GM18505 (cell line): ENCODE data around the gene MDGA2.
"Not testable (repeated sequence)": the region's sequence is repeated elsewhere in the genome, so short reads cannot be mapped to it uniquely, and the experiment has no call there.

Source experiments
- ATAC-seq: cut with Tn5 transposase; IDR thresholded peaks from one replicate; pipeline ENCODE4 v1.9.1; 2021; ENCODE audit not compliant: unreplicated experiment
- POLR2A ChIP-seq: IDR thresholded peaks from 4 replicates; pipeline ENCODE4 v1.6.1; 2011; ENCODE audit warnings: borderline replicate concordance; ENCODE audit not compliant: insufficient read depth, insufficient read length; ENCODE audit errors: extremely low read depth

Gene MDGA2

DNA sequence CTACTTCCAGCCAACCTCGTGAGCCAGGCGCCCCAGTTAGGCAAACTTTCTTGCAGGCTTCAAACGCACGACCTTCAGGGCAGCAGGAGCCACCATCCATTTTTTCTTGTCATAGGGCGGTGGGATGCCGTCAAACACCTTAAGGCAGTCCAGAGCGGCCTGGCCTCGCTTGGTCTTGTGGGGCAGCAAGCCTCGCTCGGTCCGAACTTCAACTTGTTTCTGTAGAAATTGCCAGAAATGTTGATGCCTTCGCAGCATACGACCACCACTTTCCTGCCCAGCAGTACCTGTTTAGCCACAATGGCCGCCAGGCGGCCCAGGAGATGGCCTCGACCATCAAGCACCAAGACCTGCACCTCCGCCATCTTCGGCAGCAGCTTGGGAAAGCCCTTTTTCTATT lies 474.7 kb downstream of the MDGA2 start:
- no peak for ATAC-seq
- TF ChIP-seq POLR2A: no peak

DNA sequence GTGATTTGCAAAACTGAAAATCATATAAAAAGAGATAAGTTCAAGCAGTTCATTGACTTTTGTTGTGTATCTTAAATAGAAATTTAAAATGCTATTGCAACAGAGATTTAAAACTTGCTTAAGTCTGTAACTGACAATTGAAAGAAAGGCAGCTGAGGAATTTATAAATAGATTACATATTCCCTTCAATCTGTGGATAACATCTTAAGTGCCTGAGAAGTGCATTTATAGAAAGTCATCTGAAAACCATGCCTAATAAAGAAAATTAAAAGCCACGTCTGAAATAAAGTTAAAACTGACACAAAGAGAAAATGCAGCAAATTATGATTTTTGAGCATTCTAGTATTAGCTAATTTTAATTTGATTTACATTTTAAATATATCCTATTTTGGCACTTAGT lies 479.8 kb downstream of the MDGA2 start:
- TF ChIP-seq POLR2A: no peak
- ATAC-seq: no peak

DNA sequence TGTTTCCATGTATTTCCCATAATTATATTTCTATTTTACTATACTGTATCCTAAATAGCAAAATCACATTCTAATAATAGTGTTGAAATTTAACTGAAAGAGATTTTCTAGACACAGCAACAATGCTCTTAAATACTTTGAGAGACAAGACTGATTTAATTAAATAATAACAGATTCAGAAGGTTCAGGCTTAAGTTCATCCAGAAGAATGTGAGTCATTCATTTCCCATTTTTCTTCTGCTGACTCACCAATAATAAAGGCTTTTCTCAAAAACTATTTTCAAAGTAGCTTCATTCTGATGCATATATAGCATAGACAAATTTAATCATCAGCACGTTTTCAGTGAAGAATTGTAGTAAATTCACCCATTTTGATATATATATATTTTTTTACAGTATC lies 481.4 kb downstream of the MDGA2 start:
- no peak for TF ChIP-seq POLR2A
- ATAC-seq: no peak

DNA sequence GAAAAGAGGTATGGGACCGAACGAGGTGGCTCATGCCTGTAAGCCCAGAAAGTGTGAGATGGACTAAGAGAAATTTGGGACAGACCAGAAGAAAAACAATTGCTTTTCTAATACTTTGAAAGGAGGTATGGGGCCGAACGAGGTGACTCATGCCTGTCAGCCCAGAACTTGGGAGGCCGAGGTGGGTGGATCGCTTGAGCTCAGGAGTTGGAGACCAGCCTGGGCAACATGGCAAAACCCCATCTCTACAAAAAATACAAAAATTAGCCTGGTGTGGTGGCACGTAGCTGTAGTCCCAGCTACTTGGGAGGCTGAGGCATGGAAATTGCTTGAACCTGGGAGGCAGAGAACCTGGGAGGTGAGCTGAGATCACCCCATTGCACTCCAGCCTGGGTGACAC lies 483.2 kb downstream of the MDGA2 start:
- not testable (repeated sequence) for ATAC-seq

DNA sequence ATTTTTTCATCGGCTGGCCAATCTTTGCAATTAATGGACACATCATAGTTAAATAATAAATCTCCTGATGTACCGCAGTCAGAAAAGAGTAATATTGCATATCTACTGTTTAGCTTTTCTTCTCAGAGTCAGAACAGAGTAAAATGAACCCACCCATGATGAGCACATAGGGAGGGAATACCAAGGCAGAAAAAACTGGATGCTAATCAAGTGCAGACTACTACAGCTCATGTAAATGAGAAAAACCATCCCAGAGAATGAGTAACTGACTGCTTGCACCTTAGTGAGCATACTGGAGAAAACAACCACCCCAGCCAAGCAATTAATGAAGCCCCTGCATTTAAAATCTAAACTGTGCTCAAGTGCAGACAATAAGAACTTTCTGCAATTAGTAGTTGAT lies 483.7 kb downstream of the MDGA2 start:
- ATAC-seq: no peak
- TF ChIP-seq POLR2A: no peak

DNA sequence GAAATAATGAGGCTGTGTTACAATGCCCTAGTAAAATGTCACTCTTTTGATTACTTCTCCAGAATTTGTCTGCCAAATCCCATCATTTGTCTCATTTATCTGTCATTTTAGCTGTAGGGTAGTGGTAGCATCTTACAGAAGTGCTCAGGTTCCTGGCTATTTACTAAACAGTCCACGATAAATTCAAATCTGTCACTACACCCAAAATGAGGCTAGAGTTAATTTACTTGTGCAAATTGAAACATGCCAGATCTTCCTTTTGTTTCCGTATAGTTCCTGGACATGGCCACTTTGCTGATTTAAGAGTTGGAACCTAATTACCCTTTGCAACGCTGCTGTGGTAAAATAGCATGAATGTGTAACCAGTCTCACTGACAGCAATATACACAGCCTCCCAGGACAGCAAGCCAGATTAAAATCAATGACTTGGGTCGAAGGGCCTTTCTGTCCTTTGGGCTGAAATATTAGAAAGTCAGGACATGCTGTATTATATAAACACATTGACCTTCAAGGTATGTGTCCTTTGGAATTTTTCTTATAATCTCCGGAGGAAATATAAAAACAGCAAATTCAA lies 485.4 kb downstream of the MDGA2 start:
- no peak for ATAC-seq
- no peak for TF ChIP-seq POLR2A

DNA sequence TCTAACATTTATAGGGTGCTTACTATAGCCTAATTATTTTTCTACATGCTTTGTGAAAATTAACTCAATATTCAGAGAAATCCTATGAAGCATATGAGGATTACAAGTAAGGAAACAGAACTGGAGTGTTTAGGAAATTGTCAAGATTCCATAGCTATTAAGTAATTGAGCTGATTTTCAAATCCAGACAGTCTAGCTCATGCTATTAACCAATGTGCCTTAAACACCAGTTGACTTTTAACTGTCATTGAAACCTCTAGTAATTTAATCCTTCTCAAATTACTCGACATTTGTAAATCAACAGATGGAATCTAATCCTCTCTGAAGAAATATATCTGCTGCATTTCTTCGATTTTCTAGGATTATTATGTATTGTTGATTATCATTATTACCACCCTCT lies 488.9 kb downstream of the MDGA2 start:
- ATAC-seq: no peak
- TF ChIP-seq POLR2A: no peak

DNA sequence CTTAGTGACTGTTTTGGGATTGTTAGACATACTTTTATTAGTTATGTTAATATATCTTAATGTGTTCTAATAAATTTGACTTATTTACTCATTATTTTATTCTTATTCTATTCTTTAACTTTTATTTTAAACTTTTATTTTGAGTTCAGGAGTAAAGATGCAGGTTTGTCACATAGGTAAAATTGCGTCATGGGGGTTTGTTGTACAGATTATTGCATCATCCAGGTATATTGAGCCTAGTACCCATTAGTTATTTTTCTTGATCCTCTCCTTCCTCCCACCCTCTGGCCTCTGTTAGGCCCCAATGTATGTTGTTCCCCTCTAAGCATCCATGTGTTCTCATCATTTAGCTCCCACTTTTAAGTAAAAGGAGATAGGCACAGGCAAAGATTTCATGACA lies 495.5 kb downstream of the MDGA2 start:
- ATAC-seq: no peak

DNA sequence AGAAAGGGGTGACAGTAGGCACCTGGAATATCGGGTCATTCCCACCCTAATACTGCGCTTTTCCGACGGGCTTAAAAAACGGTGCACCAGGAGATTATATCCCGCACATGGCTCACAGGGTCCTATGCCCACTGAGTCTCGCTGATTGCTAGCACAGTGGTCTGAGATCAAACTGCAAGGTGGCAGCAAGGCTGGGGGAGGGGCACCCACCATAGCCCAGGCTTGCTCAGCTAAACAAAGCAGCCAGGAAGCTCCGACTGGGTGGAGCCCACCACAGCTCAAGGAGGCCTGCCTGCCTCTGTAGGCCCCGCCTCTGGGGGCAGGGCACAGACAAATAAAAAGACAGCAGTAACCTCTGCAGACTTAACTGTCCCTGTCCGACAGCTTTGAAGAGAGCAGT lies 503.5 kb downstream of the MDGA2 start:
- not testable (repeated sequence) for ATAC-seq

More for the DNA sequence above, 495.5 kb downstream of the MDGA2 start:
- TF ChIP-seq POLR2A: no peak

DNA sequence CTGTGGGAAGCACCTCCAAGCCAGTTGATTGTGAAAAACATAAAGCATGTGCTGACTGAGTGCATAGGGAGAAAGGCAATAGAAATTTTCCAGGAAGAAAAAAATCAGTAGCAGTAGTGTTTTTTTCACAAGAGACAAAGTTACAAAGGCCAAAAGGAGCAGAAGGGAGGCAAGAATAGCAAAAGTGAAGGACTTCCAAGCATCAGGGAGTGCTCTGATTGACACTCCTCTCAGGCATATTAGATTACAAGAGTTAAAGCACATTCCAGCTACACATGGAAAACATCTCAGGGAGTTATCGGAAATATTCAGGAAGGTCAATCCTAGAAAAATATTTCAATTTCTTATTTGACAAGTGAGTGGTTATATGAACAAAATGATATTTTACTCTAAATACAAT lies 508.0 kb downstream of the MDGA2 start:
- TF ChIP-seq POLR2A: no peak
- ATAC-seq: no peak

DNA sequence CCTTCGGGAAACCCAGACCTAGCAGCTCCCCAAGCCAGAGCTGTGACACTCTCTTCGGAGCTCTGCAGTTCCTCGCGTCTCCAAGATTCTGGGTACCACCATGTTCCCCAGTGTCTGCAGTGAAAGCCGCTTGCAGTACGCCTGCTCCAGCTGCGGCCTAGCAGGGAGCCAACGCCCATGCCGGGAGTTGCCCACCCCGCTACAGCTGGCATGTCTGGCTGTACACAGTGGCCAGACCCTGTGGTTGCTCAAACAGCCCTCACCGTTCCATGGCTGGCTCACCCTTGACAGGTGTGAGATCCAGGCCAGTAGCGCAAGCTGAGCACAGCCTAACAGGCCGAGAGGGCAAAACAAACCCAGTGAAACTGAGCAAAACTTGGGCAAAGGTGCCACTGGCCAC lies 520.0 kb downstream of the MDGA2 start:
- TF ChIP-seq POLR2A: no peak
- ATAC-seq: no peak

DNA sequence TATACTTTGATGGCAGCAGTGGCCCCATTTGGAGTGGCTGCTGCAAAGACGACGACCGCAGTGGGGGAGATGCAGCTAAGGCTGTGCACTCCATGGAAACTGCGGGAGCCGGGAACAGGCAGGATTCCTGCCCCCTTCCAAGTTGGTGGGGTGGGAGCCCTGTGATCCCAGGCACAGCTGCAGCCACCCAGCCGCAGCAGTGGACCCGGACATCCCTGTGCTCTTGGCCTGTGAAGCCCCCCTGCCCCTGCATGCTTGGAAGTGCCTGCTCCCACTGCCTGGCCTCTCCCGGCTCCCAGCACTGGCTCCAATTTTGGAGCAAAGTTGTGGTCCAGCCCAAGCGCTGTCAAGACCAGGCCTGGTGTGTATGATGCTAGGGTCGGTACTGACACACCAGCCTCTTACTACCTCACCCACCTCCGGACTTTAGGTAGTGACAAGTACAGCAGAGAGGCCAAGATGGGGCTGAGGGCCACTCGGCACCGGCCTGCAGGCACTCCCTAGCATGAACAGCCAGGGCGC lies 521.1 kb downstream of the MDGA2 start:
- no peak for ATAC-seq
- no peak for TF ChIP-seq POLR2A

DNA sequence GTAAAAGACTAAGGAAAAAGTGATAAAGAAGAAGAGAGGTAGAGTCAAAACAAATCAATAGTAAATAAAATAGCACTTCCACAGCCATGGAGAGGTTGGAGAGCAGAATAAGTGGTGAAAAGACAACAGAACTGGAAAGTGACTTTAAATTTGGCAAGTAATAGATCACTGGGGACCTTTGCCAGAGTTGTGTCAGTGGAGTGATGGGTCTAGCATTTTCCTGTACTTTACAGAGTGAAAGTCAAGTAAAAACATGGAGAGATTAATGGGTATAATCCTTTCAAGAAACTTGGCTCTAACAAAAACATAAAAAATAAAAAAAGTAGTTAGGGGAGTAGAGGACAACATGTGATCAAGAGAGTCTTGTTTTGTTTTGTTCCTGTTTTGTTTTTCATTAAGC lies 521.7 kb downstream of the MDGA2 start:
- no peak for ATAC-seq
- no peak for TF ChIP-seq POLR2A

DNA sequence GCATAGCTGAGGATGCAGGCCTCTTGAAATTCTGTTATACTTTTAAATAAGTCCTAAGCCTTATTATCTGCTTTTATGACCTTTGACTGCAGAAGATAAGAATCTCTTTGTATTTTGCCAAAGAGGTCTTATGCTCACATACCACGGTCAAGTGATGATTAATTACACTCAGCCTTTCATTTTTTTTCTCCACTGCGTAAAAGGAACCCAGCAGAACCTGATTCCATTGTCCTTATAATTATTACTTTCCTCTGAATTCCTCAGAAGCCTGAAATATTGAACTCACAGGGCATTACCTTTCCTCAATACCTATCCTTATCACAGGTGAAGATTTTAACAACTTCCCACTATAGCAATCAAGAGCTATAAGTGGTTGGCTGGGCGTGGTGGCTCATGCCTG lies 525.1 kb downstream of the MDGA2 start:
- TF ChIP-seq POLR2A: no peak
- no peak for ATAC-seq

DNA sequence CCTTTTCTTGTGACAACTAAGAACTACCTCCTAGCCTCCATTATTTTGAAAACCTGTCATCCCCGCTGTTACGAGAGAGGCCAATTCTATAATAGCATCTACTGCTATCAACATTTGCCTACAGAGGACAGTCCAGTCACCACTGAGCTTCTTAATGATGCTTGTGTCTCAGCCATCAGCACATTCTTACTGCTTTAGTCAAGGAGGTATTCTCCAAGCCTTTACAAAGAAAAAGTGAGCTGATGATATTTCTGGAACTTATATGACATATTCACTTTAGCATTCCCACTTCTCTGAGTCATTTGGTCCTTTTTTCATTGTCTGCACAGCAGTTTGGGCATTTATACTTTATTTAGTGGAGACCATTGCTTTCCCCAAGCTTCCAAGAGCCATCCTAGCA lies 526.1 kb downstream of the MDGA2 start:
- TF ChIP-seq POLR2A: no peak
- no peak for ATAC-seq

DNA sequence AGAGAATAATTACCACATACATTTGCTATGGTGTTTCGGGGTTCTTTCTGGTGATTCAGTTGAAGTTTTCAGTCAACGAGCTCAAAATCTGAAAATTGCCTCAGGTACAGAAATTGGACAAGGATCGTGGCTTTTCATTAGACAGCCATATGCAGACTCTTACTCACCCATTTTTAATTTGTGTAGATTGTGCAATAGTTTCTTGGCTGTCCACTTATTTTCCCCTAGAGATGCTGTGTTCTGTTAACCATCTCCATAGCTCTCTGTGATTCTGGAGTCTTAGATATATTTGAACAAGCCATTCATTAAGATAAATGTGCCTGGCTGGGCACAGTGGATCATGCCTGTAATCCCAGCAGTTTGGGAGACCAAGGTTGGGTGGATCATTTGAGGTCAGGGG lies 526.7 kb downstream of the MDGA2 start:
- TF ChIP-seq POLR2A: no peak
- ATAC-seq: no peak

DNA sequence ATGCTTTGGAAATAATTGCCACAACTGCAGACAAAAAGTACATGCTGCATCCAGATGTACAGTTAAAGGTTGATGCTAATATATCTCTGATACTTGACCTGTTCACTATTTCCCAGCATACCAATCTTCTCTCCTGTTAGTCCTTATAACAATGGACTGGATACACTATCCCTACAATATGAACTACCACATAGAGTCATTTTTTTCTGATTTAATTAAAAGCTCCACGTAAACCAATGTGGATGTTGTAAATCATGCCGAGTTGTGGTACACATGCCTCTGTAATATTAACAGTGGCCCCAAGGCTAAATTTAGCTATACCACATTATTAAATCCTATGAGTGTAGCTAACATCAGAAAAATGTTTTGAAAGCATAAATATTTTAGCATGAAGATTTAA lies 554.8 kb downstream of the MDGA2 start:
- TF ChIP-seq POLR2A: no peak
- no peak for ATAC-seq
